ENCODE results near the gene SPOUT1.
"Not testable (repeated sequence)": the region's sequence is repeated elsewhere in the genome, so short reads cannot be mapped to it uniquely, and the experiment has no call there.

SPOUT1 gene, protein sequence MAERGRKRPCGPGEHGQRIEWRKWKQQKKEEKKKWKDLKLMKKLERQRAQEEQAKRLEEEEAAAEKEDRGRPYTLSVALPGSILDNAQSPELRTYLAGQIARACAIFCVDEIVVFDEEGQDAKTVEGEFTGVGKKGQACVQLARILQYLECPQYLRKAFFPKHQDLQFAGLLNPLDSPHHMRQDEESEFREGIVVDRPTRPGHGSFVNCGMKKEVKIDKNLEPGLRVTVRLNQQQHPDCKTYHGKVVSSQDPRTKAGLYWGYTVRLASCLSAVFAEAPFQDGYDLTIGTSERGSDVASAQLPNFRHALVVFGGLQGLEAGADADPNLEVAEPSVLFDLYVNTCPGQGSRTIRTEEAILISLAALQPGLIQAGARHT

GRCh38 chr9:128829477-128830251 is at the start of gene SPOUT1:
SPOUT1 (minus strand) TSS chr9:128829794; CDS start chr9:128829780, 14 bp downstream.
- TF ChIP-seq, protein P1, sequence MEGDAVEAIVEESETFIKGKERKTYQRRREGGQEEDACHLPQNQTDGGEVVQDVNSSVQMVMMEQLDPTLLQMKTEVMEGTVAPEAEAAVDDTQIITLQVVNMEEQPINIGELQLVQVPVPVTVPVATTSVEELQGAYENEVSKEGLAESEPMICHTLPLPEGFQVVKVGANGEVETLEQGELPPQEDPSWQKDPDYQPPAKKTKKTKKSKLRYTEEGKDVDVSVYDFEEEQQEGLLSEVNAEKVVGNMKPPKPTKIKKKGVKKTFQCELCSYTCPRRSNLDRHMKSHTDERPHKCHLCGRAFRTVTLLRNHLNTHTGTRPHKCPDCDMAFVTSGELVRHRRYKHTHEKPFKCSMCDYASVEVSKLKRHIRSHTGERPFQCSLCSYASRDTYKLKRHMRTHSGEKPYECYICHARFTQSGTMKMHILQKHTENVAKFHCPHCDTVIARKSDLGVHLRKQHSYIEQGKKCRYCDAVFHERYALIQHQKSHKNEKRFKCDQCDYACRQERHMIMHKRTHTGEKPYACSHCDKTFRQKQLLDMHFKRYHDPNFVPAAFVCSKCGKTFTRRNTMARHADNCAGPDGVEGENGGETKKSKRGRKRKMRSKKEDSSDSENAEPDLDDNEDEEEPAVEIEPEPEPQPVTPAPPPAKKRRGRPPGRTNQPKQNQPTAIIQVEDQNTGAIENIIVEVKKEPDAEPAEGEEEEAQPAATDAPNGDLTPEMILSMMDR (conservative IDR thresholded peaks at IDR 0.05): no peak
- peak; percentile 27; the same call in 1 of the 2 replicates for TF ChIP-seq ZFX (IDR thresholded peaks at IDR 0.05)
- H3K27ac ChIP-seq: peak within 1 kb of the TSS; percentile 86

GRCh38 chr9:128877852-128878251 is 48.3 kb upstream of the SPOUT1 start:
- H3K27ac ChIP-seq: peak overlapping the region; percentile 6; the same call in 1 of the 2 replicates
- TF ChIP-seq, protein P1 (conservative IDR thresholded peaks at IDR 0.05): no peak
- no peak for TF ChIP-seq ZFX (IDR thresholded peaks at IDR 0.05)

GRCh38 chr9:128870941-128871265 is 41.3 kb upstream of the SPOUT1 start:
- not testable (repeated sequence) for H3K27ac ChIP-seq

DNA sequence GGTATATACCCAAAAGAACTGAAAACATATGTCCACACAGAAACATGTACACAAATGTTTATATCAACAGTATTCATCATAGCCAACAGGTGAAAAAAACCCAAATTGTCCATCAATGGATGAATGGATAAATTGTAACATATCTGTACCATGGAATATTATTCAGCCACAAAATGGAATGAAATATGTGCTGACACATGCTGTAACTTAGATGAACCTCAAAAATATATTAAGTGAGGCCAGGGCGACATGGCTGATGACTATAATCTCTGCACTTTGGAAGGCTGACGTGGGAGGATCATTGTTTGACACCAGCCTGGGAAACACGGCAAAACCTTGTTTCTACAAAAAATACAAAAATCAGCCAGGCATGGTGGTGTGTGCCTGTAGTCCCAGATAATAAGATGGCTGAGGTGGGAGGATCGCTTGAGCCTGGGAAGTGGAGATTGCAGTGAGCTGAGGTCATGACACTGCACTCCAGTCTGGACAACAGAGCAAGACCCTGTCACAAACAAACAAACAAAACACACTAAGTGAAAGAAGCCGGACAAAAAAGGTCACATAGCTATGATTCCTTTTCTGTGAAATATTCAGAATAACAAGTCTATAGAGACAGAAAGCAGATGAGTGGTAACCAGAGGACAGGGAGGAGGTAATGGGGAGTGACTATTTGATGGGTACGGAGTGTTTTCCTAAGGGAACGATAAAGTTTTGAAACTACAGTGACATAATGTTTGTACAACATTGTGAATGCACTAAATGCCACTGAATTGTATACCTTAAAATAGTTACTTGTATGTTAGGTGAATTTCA is 40.7 kb upstream of the SPOUT1 start:
- no peak for TF ChIP-seq ZFX (IDR thresholded peaks at IDR 0.05)
- TF ChIP-seq, protein P1 (conservative IDR thresholded peaks at IDR 0.05): no peak
- no peak overlapping the region for H3K27ac ChIP-seq

GRCh38 chr9:128863647-128864046 is 34.1 kb upstream of the SPOUT1 start:
- TF ChIP-seq, protein P1 (conservative IDR thresholded peaks at IDR 0.05): peak; percentile 97
- TF ChIP-seq ZFX (IDR thresholded peaks at IDR 0.05): no peak
- peak overlapping the region; percentile 73 for H3K27ac ChIP-seq

GRCh38 chr9:128862401-128862851 is 32.8 kb upstream of the SPOUT1 start:
- TF ChIP-seq, protein P1 (conservative IDR thresholded peaks at IDR 0.05): no peak
- no peak for TF ChIP-seq ZFX (IDR thresholded peaks at IDR 0.05)
- H3K27ac ChIP-seq: peak overlapping the region; percentile 73

DNA sequence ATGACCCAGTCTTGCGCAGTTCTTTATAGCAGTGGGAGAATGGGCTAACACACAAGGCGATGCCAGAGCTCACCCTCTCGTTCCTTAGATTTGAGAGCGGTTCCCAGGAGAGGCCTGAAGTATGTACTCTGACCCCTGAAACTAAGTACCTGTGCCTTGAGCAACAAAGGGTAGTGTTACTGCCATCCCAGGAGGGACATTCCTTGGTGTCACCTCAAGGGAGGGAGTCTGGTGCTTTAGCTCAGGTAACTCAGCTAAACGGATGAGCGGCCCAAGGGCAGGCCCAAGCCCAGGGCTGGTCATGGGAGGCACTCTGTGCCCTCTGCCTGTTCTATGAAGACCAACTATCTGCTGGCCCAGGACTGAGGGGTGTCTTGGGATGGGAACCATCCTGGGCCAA is 31.9 kb upstream of the SPOUT1 start:
- H3K27ac ChIP-seq: peak overlapping the region; percentile 73

More for the DNA sequence above, 31.9 kb upstream of the SPOUT1 start:
- no peak for TF ChIP-seq ZFX (IDR thresholded peaks at IDR 0.05)
- TF ChIP-seq, protein P1 (conservative IDR thresholded peaks at IDR 0.05): no peak
